Fibroblast of mammary gland (primary cell): ENCODE measurements around the gene GINS3.

Experiments used
- DNase-seq: peaks from one replicate; pipeline ENCODE4 v3.0.0-alpha.2; 2010; ENCODE audit warnings: low read depth
- H3K4me3 ChIP-seq: 2 replicates; pipeline ENCODE4 v1.5.1; 2011; ENCODE audit warnings: low read depth, mild to moderate bottlenecking, low read length, moderate library complexity; ENCODE audit not compliant: control insufficient read depth
- TF ChIP-seq, protein P1 (sequence below): conservative IDR thresholded peaks from 2 replicates; pipeline ENCODE4 v1.5.1; 2011; ENCODE audit warnings: low read depth, low read length, inconsistent platforms; ENCODE audit not compliant: control insufficient read depth, insufficient read depth

Gene GINS3

DNA sequence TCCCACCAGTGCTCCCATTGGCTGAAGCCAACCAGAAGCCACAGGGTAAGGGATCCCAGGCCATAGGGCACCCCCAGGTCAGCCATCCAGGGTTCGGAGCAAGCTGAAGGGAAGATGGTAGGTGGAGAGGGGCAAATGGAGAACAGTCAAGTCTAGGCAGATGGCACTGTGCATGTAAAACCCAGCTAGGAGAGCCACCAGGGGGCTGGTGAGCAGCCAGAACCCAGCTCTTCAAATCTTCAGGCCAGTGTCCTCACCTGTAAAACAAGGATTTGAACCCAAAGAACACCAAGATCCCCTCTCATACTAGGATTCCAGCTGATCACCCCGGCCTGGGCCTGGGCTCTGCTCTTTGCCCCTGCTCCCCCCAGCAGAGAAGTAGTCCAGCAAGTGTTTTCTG lies 43.5 kb downstream of the GINS3 start:
- TF ChIP-seq, protein P1, sequence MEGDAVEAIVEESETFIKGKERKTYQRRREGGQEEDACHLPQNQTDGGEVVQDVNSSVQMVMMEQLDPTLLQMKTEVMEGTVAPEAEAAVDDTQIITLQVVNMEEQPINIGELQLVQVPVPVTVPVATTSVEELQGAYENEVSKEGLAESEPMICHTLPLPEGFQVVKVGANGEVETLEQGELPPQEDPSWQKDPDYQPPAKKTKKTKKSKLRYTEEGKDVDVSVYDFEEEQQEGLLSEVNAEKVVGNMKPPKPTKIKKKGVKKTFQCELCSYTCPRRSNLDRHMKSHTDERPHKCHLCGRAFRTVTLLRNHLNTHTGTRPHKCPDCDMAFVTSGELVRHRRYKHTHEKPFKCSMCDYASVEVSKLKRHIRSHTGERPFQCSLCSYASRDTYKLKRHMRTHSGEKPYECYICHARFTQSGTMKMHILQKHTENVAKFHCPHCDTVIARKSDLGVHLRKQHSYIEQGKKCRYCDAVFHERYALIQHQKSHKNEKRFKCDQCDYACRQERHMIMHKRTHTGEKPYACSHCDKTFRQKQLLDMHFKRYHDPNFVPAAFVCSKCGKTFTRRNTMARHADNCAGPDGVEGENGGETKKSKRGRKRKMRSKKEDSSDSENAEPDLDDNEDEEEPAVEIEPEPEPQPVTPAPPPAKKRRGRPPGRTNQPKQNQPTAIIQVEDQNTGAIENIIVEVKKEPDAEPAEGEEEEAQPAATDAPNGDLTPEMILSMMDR: no peak
- no peak overlapping the region for H3K4me3 ChIP-seq
- no peak for DNase-seq

- TF ChIP-seq, protein P1: no peak
- no peak overlapping the region for H3K4me3 ChIP-seq
- no peak for DNase-seq
Observed at GRCh38 chr16:58440131-58440530, 47.9 kb downstream of the GINS3 start.

DNA sequence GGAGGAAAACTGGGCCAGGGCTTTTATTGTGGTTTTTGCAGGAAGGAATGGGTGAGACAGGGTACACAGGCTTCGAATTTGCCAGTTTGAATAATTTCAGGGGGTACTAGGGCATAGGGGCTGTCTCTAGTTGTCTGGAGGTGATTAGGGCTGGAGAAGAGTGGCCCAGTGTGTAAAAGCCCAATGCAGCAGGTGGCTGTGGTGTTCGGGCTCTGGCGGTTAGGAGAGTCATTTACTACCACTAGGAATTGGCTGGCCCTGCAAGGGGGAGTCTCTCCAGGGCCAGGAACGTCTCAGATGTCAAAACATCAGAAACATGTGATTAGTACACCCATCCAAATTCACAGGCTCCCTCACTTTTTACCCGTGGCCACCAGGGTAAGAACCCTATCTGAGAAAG lies 50.3 kb downstream of the GINS3 start:
- TF ChIP-seq, protein P1: no peak
- H3K4me3 ChIP-seq: no peak overlapping the region
- no peak for DNase-seq

- TF ChIP-seq, protein P1: no peak
- DNase-seq: no peak
- H3K4me3 ChIP-seq: no peak overlapping the region
Observed at GRCh38 chr16:58443783-58444182, 51.5 kb downstream of the GINS3 start.

GRCh38 chr16:58444265-58444664 lies 52.0 kb downstream of the GINS3 start:
- TF ChIP-seq, protein P1: no peak
- DNase-seq: no peak
- H3K4me3 ChIP-seq: no peak overlapping the region

DNA sequence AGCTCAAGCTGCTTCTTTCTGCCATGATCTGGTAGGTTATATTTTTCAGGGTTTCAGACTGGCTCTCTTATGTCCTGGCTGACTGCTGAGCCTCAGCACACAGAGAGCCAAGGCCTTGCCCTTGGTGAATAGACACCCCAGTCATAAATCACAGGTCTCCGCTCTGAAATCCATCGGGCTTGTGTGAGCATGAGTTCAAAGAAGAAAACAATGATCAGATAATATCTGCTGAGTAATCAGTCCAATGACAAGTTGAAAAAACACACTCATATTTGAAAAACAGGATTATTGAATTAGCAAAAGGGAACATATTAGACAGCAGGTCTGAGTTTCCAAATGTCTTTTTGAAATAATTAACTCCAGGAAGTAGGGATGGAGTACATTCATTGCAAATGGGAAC lies 56.6 kb downstream of the GINS3 start:
- DNase-seq: no peak
- TF ChIP-seq, protein P1: no peak
- no peak overlapping the region for H3K4me3 ChIP-seq

- no peak for DNase-seq
- TF ChIP-seq, protein P1: no peak
- no peak overlapping the region for H3K4me3 ChIP-seq
Observed at GRCh38 chr16:58449306-58449705, 57.0 kb downstream of the GINS3 start.
